ENCODE results near the gene SPRED3.
"Not testable (repeated sequence)": the region's sequence is repeated elsewhere in the genome, so short reads cannot be mapped to it uniquely, and the experiment has no call there.

DNA sequence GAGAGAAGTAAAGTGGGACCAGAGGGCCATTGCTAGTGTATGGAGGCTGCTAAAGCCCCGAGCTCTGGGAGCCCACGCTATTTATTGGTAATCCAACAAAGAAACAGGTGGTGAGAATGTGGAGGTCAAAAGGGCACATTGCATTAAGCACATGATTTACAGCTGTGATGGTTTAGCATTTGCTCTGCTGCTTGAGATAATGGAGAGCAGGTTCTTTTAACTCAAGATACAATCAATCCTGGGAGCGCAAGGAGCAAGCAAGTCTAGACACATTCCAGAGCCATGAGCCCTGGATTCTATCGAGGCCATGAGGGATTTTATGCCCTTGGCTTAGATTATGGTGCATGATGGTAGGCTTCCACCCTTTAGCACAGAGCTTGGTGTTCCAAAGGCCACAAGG is 49.5 kb upstream of the SPRED3 start:
- TF ChIP-seq, protein P1, sequence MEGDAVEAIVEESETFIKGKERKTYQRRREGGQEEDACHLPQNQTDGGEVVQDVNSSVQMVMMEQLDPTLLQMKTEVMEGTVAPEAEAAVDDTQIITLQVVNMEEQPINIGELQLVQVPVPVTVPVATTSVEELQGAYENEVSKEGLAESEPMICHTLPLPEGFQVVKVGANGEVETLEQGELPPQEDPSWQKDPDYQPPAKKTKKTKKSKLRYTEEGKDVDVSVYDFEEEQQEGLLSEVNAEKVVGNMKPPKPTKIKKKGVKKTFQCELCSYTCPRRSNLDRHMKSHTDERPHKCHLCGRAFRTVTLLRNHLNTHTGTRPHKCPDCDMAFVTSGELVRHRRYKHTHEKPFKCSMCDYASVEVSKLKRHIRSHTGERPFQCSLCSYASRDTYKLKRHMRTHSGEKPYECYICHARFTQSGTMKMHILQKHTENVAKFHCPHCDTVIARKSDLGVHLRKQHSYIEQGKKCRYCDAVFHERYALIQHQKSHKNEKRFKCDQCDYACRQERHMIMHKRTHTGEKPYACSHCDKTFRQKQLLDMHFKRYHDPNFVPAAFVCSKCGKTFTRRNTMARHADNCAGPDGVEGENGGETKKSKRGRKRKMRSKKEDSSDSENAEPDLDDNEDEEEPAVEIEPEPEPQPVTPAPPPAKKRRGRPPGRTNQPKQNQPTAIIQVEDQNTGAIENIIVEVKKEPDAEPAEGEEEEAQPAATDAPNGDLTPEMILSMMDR (conservative IDR thresholded peaks at IDR 0.05; ENCODE audit: low read length), result not testable (repeated sequence)
- TF ChIP-seq EZH2phosphoT487 (IDR thresholded peaks at IDR 0.05; ENCODE audit: borderline replicate concordance, low read depth, low read length), result not testable (repeated sequence)

Data from OCI-LY7 (cell line).